Thyroid gland (tissue), 4 donors: ENCODE data around the gene PPP1R9A. TPM values are rescaled to one million over a fixed set of nuclear protein-coding genes. Genes with fewer than 3 reads are reported as not detected.

ENCODE experiments used
- DNase-seq, 2 donors: peaks; one replicate each; pipeline ENCODE4 v3.0.0-alpha.2; 2019
- H3K27ac ChIP-seq, 3 donors: fragments of 200-600 bp; sonication (generic); 1 replicate in 2 of 3; 2 replicates in 1 of 3; pipeline ENCODE4 v1.5.1; 2016 to 2019; ENCODE audit warnings: mild to moderate bottlenecking in 1 of 3, moderate library complexity in 1 of 3
- H3K27me3 ChIP-seq: fragments of 200-600 bp; sonication (generic); one replicate; pipeline ENCODE4 v1.5.1; 2019
- H3K36me3 ChIP-seq, 2 donors: fragments of 200-600 bp; sonication (generic); one replicate each; pipeline ENCODE4 v1.5.1; 2016 to 2019
- H3K4me1 ChIP-seq, 2 donors: fragments of 200-600 bp; sonication (generic); one replicate each; pipeline ENCODE4 v1.5.1; 2017 to 2019
- H3K4me3 ChIP-seq, 3 donors: fragments of 200-600 bp; sonication (generic); replicated peaks in 1 of 3; 1 replicate in 2 of 3; 2 replicates in 1 of 3; pipeline ENCODE4 v1.5.1; 2016; ENCODE audit warnings: mild to moderate bottlenecking in 1 of 3
- H3K9me3 ChIP-seq: fragments of 200-600 bp; sonication (generic); one replicate; pipeline ENCODE4 v1.5.1; 2017
- POLR2A ChIP-seq, 2 donors: fragments of 450-650 bp; IDR thresholded peaks; one replicate each; pipeline ENCODE4 v1.6.1; 2017; ENCODE audit warnings: antibody characterized with exemption in 2 of 2, mild to moderate bottlenecking in 2 of 2, moderate library complexity in 1 of 2
- WGBS, 2 donors: methylation state at CpG; one replicate each; pipeline ENCODE4 v1.1.5; 2017; 5-methylcytosine and 5-hydroxymethylcytosine counted together
- intact Hi-C: fragments of 100-400 bp; cut with DNase I; formaldehyde crosslinking; loops from one replicate; pipeline ENCODE4 v1.15.1; 2023
- total RNA-seq, 4 donors: library from RNA; depleted of rRNA; stranded (reverse); fragments of >200 nt; gene quantifications; one replicate each; pipeline ENCODE4 v1.2.3, GENCODE V29; 2016
- TF ChIP-seq, protein P1 (sequence below), 6 experiments: fragments of 200-600 bp in 3 of 6; fragments of 450-650 bp in 3 of 6; sonication (generic) in 3 of 6; IDR thresholded peaks; one replicate each; pipeline ENCODE4 v1.5.1; 2016 to 2019; ENCODE audit warnings: antibody characterized with exemption in 6 of 6, mild to moderate bottlenecking in 2 of 6, inconsistent platforms in 1 of 6, moderate library complexity in 1 of 6

Gene PPP1R9A
- total RNA-seq, 4 donors from 2014 or later, result 38.8 to 89.6 (median 45.5) TPM

DNA sequence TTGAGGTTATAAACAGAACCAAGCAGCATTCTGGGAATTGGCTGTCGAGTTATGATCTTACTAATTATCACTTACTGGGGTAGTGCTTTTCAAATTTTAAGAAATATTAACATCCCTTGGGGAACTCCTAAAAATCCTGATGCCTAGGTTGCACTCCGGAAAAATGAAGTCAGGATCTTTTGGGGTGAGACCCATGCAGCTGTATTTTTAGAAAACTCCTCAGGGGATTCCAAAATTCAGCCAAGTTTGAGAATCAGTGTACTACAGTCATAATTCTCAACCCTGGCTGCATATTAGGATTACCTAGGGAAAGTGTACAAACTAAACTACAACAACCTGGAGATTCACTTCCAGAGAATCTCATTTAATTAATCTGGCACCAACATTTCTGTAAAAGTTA is 17.2 kb upstream of the PPP1R9A start:
- Histone ChIP-seq H3K4me3 (no peak overlapping the region), H3K4me1 (peaks cover 13 to 15% of the 10 kb centered on the region in 2 donors), H3K36me3 (no peaks in the 10 kb centered on the region), H3K9me3 (no peaks in the 10 kb centered on the region), H3K27ac (no peak overlapping the region), H3K27me3 (no peaks in the 10 kb centered on the region)
- intact Hi-C loops, result no loop called here
- no peak for TF ChIP-seq POLR2A (IDR thresholded peaks at IDR 0.05)
- TF ChIP-seq, protein P1, sequence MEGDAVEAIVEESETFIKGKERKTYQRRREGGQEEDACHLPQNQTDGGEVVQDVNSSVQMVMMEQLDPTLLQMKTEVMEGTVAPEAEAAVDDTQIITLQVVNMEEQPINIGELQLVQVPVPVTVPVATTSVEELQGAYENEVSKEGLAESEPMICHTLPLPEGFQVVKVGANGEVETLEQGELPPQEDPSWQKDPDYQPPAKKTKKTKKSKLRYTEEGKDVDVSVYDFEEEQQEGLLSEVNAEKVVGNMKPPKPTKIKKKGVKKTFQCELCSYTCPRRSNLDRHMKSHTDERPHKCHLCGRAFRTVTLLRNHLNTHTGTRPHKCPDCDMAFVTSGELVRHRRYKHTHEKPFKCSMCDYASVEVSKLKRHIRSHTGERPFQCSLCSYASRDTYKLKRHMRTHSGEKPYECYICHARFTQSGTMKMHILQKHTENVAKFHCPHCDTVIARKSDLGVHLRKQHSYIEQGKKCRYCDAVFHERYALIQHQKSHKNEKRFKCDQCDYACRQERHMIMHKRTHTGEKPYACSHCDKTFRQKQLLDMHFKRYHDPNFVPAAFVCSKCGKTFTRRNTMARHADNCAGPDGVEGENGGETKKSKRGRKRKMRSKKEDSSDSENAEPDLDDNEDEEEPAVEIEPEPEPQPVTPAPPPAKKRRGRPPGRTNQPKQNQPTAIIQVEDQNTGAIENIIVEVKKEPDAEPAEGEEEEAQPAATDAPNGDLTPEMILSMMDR (IDR thresholded peaks at IDR 0.05), result no peak
- WGBS, 2 donors, result 80 to 82% methylated on average over 2 of the region's 2 CpGs
- DNase-seq, result no peak

DNA sequence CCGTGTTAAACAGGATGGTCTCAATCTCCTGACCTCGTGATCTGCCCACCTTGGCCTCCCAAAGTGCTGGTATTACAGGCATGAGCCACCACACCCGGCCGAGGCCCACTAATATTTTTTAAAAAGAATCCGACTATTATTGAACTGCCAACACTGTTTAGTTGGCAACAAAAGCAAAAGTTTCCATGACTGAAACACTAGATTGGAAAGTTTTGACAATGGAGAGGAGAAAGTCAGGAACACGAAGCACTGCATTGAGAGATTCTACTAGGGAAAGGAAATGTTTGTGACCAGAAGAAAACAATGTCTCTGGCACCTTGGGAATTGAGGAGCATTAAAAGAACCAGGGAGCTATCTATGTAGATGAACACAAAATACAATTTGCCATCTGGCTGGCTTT is 13.7 kb upstream of the PPP1R9A start:
- no peaks in the 10 kb centered on the region for H3K27me3 ChIP-seq
- TF ChIP-seq, protein P1 (IDR thresholded peaks at IDR 0.05), result no peak
- no peak for TF ChIP-seq POLR2A (IDR thresholded peaks at IDR 0.05)
- peaks cover 7 to 9% of the 10 kb centered on the region in 2 donors for H3K4me1 ChIP-seq
- no peak for DNase-seq
- intact Hi-C loops, result no loop called here
- 82 to 87% methylated on average over 6 of the region's 6 CpGs for WGBS, 2 donors
- H3K9me3 ChIP-seq, result no peaks in the 10 kb centered on the region
- no peak overlapping the region for H3K4me3 ChIP-seq
- H3K36me3 ChIP-seq, result no peaks in the 10 kb centered on the region
- no peak overlapping the region for H3K27ac ChIP-seq

DNA sequence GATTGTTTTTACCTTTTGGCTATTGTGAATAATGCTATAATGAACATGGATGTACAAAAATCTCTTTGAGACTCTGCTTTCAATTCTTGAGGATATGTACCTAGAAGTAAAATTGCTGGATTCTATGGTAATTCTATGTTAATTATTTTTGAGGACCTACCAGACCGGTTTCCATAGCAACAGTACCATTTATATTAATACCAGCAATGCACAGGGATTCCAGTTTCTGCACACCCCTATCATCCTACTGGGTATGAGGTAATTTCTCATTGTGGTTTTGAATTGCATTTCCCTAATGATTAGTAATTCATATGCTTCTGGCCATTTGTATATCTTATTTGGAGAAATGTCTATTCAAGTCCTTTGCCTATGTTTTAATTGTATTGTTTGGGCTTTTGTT is 9.9 kb upstream of the PPP1R9A start:
- H3K4me1 ChIP-seq, result no peaks in the 10 kb centered on the region
- no peak overlapping the region for H3K4me3 ChIP-seq
- TF ChIP-seq POLR2A (IDR thresholded peaks at IDR 0.05), result no peak
- TF ChIP-seq, protein P1 (IDR thresholded peaks at IDR 0.05), result no peak
- intact Hi-C loops, result no loop called here
- DNase-seq, result no peak
- WGBS, 2 donors, result 95% methylated on average over 1 of the region's 1 CpG
- H3K27me3 ChIP-seq, result no peaks in the 10 kb centered on the region
- H3K36me3 ChIP-seq, result no peaks in the 10 kb centered on the region
- no peaks in the 10 kb centered on the region for H3K9me3 ChIP-seq
- no peak overlapping the region for H3K27ac ChIP-seq

DNA sequence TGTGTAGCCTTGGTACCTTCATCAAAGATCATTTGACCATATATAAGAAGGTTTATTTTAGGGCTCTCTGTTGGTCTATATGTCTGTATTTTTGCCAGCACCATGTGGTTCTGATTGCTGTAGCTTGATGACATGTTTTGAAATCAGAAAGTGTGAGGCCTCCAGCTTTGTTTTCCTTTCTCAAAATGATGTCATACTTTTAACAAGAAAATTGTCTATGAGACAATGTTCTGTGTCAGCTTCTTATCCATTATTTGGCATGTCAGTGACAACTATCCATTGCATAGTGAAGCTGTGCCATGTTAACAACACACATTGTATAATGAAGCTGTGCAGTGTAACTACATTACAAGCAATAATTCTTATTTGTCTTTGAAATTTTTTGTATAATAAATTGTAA is 9.1 kb upstream of the PPP1R9A start:
- DNase-seq, result no peak
- Histone ChIP-seq H3K36me3 (no peaks in the 10 kb centered on the region), H3K4me3 (no peak overlapping the region), H3K27me3 (no peaks in the 10 kb centered on the region), H3K27ac (no peak overlapping the region), H3K4me1 (no peaks in the 10 kb centered on the region), H3K9me3 (no peaks in the 10 kb centered on the region)
- no peak for TF ChIP-seq POLR2A (IDR thresholded peaks at IDR 0.05)
- TF ChIP-seq, protein P1 (IDR thresholded peaks at IDR 0.05), result no peak
- intact Hi-C loops, result no loop called here

DNA sequence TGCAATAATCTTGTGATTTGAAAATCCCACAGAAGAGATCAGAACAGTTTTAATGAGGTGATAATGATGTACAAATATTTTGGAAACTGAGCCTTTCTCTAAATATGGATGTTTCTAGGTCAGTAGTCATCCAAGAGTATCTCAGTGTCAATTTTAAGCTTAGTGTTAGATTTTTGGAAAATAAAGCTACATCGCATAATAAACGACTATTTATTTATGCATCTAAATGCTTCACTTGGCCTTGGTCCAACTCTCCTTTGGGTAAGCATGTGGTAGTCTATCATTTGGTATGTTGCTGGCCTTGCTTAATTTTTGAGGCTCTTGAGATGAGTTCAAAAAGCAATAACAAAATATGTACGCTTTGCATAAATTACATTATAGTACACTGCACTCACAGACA is 5.4 kb upstream of the PPP1R9A start:
- no peaks in the 10 kb centered on the region for H3K4me1 ChIP-seq
- DNase-seq, result no peak
- no peaks in the 10 kb centered on the region for H3K36me3 ChIP-seq
- H3K4me3 ChIP-seq, result no peak overlapping the region
- TF ChIP-seq POLR2A (IDR thresholded peaks at IDR 0.05), result no peak
- TF ChIP-seq, protein P1 (IDR thresholded peaks at IDR 0.05), result no peak
- H3K9me3 ChIP-seq, result no peaks in the 10 kb centered on the region
- intact Hi-C loops, result no loop called here
- H3K27me3 ChIP-seq, result no peaks in the 10 kb centered on the region
- 85 to 92% methylated on average over 3 of the region's 3 CpGs for WGBS, 2 donors
- no peak overlapping the region for H3K27ac ChIP-seq
